H1 (cell line): ENCODE measurements around the gene LANCL3. TPM values are rescaled to one million over a fixed set of nuclear protein-coding genes. Genes with fewer than 3 reads are reported as not detected.

Source experiments
- CTCF ChIA-PET: fragments of 300-600 bp; sonication (Branson Sonifier 250); formaldehyde crosslinking; loops from one replicate; lab custom pipeline; 2021; ENCODE audit not compliant: partially characterized antibody; lab: Charles Lee
- POLR2A ChIA-PET: fragments of 300-600 bp; sonication (Branson Sonifier 250); formaldehyde crosslinking; loops from one replicate; lab custom pipeline; 2021; ENCODE audit warnings: inconsistent platforms; ENCODE audit not compliant: partially characterized antibody; lab: Charles Lee
- DNase-seq, 2 experiments: peaks; one replicate each; pipeline versions ENCODE4 v3.0.0 to v3.0.0-alpha.2; 2010 to 2022; ENCODE audit warnings: low spot score in 2 of 2, low read depth in 1 of 2, mixed read lengths in 1 of 2
- FAIRE-seq: peaks from 2 replicates; lab custom pipeline; 2011; peaks lifted over from hg19 to GRCh38; lab: Jason Lieb, UNC
- H2AFZ ChIP-seq: 2 replicates; pipeline ENCODE4 v1.8.1; 2012; ENCODE audit warnings: low read length, inconsistent platforms
- H2AK5ac ChIP-seq: 2 replicates; pipeline ENCODE4 v1.6.1; 2013; ENCODE audit warnings: low read depth, low read length
- H2BK120ac ChIP-seq: replicated peaks from 2 replicates; pipeline ENCODE3; 2013; ENCODE audit warnings: low read depth, low read length, inconsistent platforms
- H2BK12ac ChIP-seq: 2 replicates; pipeline ENCODE4 v1.6.1; 2013; ENCODE audit warnings: low read depth, low read length
- H2BK15ac ChIP-seq: 2 replicates; pipeline ENCODE4 v1.6.1; 2013; ENCODE audit warnings: low read length
- H2BK20ac ChIP-seq: 2 replicates; pipeline ENCODE4 v1.6.1; 2013; ENCODE audit warnings: low read length
- H2BK5ac ChIP-seq: 2 replicates; pipeline ENCODE4 v1.6.1; 2013; ENCODE audit warnings: low read depth, low read length
- H3K14ac ChIP-seq: 2 replicates; pipeline ENCODE4 v1.6.1; 2013; ENCODE audit warnings: inconsistent platforms; ENCODE audit not compliant: insufficient read length
- H3K18ac ChIP-seq: 2 replicates; pipeline ENCODE4 v1.6.1; 2013; ENCODE audit warnings: low read length; ENCODE audit errors: extremely low read depth
- H3K23ac ChIP-seq: 2 replicates; pipeline ENCODE4 v1.6.1; 2013; ENCODE audit warnings: inconsistent platforms; ENCODE audit not compliant: insufficient read length
- H3K23me2 ChIP-seq: 2 replicates; pipeline ENCODE4 v1.6.1; 2013; ENCODE audit warnings: low read depth, low read length
- H3K27ac ChIP-seq: 2 replicates; pipeline ENCODE4 v1.6.1; 2011; ENCODE audit warnings: low read depth, low read length, inconsistent platforms
- H3K27me3 ChIP-seq, 4 experiments: replicated peaks in 1 of 4; 1 replicate in 1 of 4; 2 replicates in 3 of 4; pipeline versions ENCODE4 v1.6.1 to v1.8.1; 2011 to 2013; ENCODE audit warnings: low read length in 3 of 4, mild to moderate bottlenecking in 3 of 4, inconsistent platforms in 2 of 4, mixed read lengths in 2 of 4, moderate library complexity in 1 of 4; ENCODE audit not compliant: control insufficient read depth in 3 of 4, insufficient read depth in 3 of 4; ENCODE audit errors: extremely low read depth in 1 of 4
- H3K36me3 ChIP-seq, 4 experiments: 2 replicates each; pipeline versions ENCODE4 v1.6.1 to v1.8.1; 2011 to 2013; ENCODE audit warnings: mild to moderate bottlenecking in 4 of 4, low read length in 3 of 4, moderate library complexity in 2 of 4, control low read depth in 1 of 4, inconsistent platforms in 1 of 4; ENCODE audit not compliant: insufficient read depth in 4 of 4, control insufficient read depth in 2 of 4
- H3K4ac ChIP-seq: replicated peaks from 2 replicates; pipeline ENCODE3; 2013; ENCODE audit warnings: low read length, low read depth, mixed read lengths, inconsistent platforms; ENCODE audit not compliant: insufficient read length
- H3K4me1 ChIP-seq, 4 experiments: replicated peaks in 1 of 4; 1 replicate in 1 of 4; 2 replicates in 3 of 4; pipeline versions ENCODE4 v1.6.1 to v1.8.1; 2011 to 2013; ENCODE audit warnings: low read length in 3 of 4, inconsistent platforms in 2 of 4, mixed read lengths in 1 of 4; ENCODE audit not compliant: insufficient read depth in 4 of 4, control insufficient read depth in 3 of 4
- H3K4me2 ChIP-seq, 2 experiments: 2 replicates each; pipeline versions ENCODE4 v1.6.1 to v1.8.1; 2011 to 2013; ENCODE audit warnings: low read depth in 2 of 2, low read length in 2 of 2, control low read depth in 1 of 2, inconsistent platforms in 1 of 2, mild to moderate bottlenecking in 1 of 2; ENCODE audit not compliant: insufficient read depth in 1 of 2
- H3K4me3 ChIP-seq, 4 experiments: fragments of 200-600, 300-600 bp in 1 of 4; sonication (generic), shearing (Covaris generic), sonication (Bioruptor Twin) in 1 of 4; 2 replicates each; pipeline versions ENCODE4 v1.5.1 to v1.8.1; 2011 to 2016; ENCODE audit warnings: low read length in 4 of 4, low read depth in 3 of 4, control low read depth in 2 of 4, inconsistent platforms in 2 of 4, mild to moderate bottlenecking in 2 of 4, mixed read lengths in 1 of 4, moderate library complexity in 1 of 4; ENCODE audit not compliant: insufficient read depth in 2 of 4; ENCODE audit errors: extremely low read depth in 1 of 4
- H3K56ac ChIP-seq: replicated peaks from 2 replicates; pipeline ENCODE3; 2013; ENCODE audit warnings: low read depth, mild to moderate bottlenecking, mixed read lengths, low read length, inconsistent platforms; ENCODE audit not compliant: insufficient read length
- H3K79me1 ChIP-seq: 2 replicates; pipeline ENCODE4 v1.6.1; 2013; ENCODE audit warnings: low read depth, low read length, control low read depth
- H3K79me2 ChIP-seq, 2 experiments: 2 replicates each; pipeline versions ENCODE4 v1.6.1 to v1.8.1; 2012 to 2013; ENCODE audit warnings: low read length in 2 of 2, mild to moderate bottlenecking in 2 of 2, inconsistent platforms in 1 of 2; ENCODE audit not compliant: insufficient read depth in 2 of 2, control insufficient read depth in 1 of 2
- H3K9ac ChIP-seq, 4 experiments: replicated peaks in 1 of 4; 1 replicate in 1 of 4; 2 replicates in 3 of 4; pipeline versions ENCODE4 v1.6.1 to v1.8.1; 2011 to 2013; ENCODE audit warnings: low read depth in 3 of 4, low read length in 3 of 4, control low read depth in 2 of 4, mild to moderate bottlenecking in 2 of 4, moderate library complexity in 2 of 4, inconsistent platforms in 1 of 4; ENCODE audit errors: extremely low read depth in 1 of 4
- H3K9me3 ChIP-seq, 2 experiments: 2 replicates each; pipeline versions ENCODE4 v1.6.1 to v1.8.1; 2012 to 2013; ENCODE audit warnings: mild to moderate bottlenecking in 2 of 2, moderate library complexity in 2 of 2, control low read depth in 1 of 2, inconsistent platforms in 1 of 2, low read depth in 1 of 2, low read length in 1 of 2, mixed read lengths in 1 of 2; ENCODE audit not compliant: insufficient read depth in 2 of 2
- H4K20me1 ChIP-seq, 2 experiments: replicated peaks in 1 of 2; 2 replicates each; pipeline versions ENCODE3 to v1.8.1; 2011 to 2013; ENCODE audit warnings: inconsistent platforms in 2 of 2, low read length in 2 of 2, mild to moderate bottlenecking in 1 of 2; ENCODE audit not compliant: insufficient read depth in 2 of 2, control insufficient read depth in 1 of 2
- H4K5ac ChIP-seq: 2 replicates; pipeline ENCODE4 v1.6.1; 2013; ENCODE audit warnings: low read length, low read depth, mixed read lengths, inconsistent platforms; ENCODE audit not compliant: insufficient read length
- H4K8ac ChIP-seq: 2 replicates; pipeline ENCODE4 v1.8.0; 2013; ENCODE audit warnings: mild to moderate bottlenecking, moderate library complexity, low read length, inconsistent platforms; ENCODE audit not compliant: insufficient read depth; ENCODE audit errors: extremely low read depth
- H4K91ac ChIP-seq: replicated peaks from 2 replicates; pipeline ENCODE3; 2013; ENCODE audit warnings: low read length, mixed read lengths, inconsistent platforms; ENCODE audit not compliant: insufficient read length
- BCL11A ChIP-seq, 2 experiments: IDR thresholded peaks; one replicate each; pipeline ENCODE4 v1.6.1; 2011; ENCODE audit warnings: low read depth in 2 of 2, low read length in 2 of 2, mild to moderate bottlenecking in 2 of 2
- CBX8 ChIP-seq: fragments of 300-800, 300-1000 bp; sonication (generic); IDR thresholded peaks from 2 replicates; pipeline ENCODE4 v1.7.1; 2016; ENCODE audit warnings: low read depth, low read length, borderline replicate concordance
- EGR1 ChIP-seq: IDR thresholded peaks from 2 replicates; pipeline ENCODE4 v1.6.1; 2011; ENCODE audit warnings: low read depth, low read length, borderline replicate concordance
- EP300 ChIP-seq, 2 experiments: IDR thresholded peaks; 1 replicate in 1 of 2; 2 replicates in 1 of 2; pipeline ENCODE4 v1.6.1; 2011 to 2012; ENCODE audit warnings: low read depth in 2 of 2, low read length in 2 of 2, mild to moderate bottlenecking in 2 of 2, borderline replicate concordance in 1 of 2, inconsistent platforms in 1 of 2, moderate library complexity in 1 of 2
- GABPA ChIP-seq: IDR thresholded peaks from 2 replicates; pipeline ENCODE4 v1.6.1; 2011; ENCODE audit warnings: mild to moderate bottlenecking, low read length, moderate library complexity, borderline replicate concordance; ENCODE audit not compliant: insufficient read depth
- HDAC6 ChIP-seq: IDR thresholded peaks from one replicate; pipeline ENCODE4 v1.7.1; 2012; ENCODE audit warnings: low read depth, mild to moderate bottlenecking, inconsistent platforms, low read length, moderate library complexity
- KDM1A ChIP-seq: fragments of 200-600, 300-600 bp; sonication (generic); IDR thresholded peaks from 2 replicates; pipeline ENCODE4 v1.7.1; 2016; ENCODE audit warnings: mild to moderate bottlenecking, low read length, borderline replicate concordance
- NANOG ChIP-seq: IDR thresholded peaks from 2 replicates; pipeline ENCODE4 v1.6.1; 2011; ENCODE audit warnings: low read length, low read depth, mild to moderate bottlenecking, inconsistent platforms; ENCODE audit not compliant: insufficient read depth, poor library complexity, severe bottlenecking
- POLR2A ChIP-seq, 2 experiments: IDR thresholded peaks; 1 replicate in 1 of 2; 2 replicates in 1 of 2; pipeline ENCODE4 v1.6.1; 2011; ENCODE audit warnings: low read depth in 2 of 2, low read length in 2 of 2, mild to moderate bottlenecking in 2 of 2; ENCODE audit errors: control extremely low read depth in 1 of 2
- RNF2 ChIP-seq: fragments of 200-900, 300-1000 bp; sonication (generic); IDR thresholded peaks from 2 replicates; pipeline ENCODE4 v1.7.1; 2016; ENCODE audit warnings: borderline replicate concordance, low read depth, mild to moderate bottlenecking, antibody characterized with exemption, low read length; ENCODE audit not compliant: poor library complexity, severe bottlenecking; ENCODE audit errors: missing control alignments
- RXRA ChIP-seq: IDR thresholded peaks from 2 replicates; pipeline ENCODE4 v1.6.1; 2011; ENCODE audit warnings: low read depth, mild to moderate bottlenecking, low read length, moderate library complexity; ENCODE audit not compliant: insufficient read depth
- SP1 ChIP-seq: IDR thresholded peaks from 2 replicates; pipeline ENCODE4 v1.6.1; 2011; ENCODE audit warnings: low read depth, low read length
- SRF ChIP-seq: IDR thresholded peaks from 2 replicates; pipeline ENCODE4 v1.6.1; 2011; ENCODE audit warnings: mild to moderate bottlenecking, low read depth, low read length, moderate library complexity
- WGBS, 2 experiments: shearing (Covaris generic) in 1 of 2; methylation state at CpG; one replicate each; pipeline versions ENCODE4 v1.1.6 to v1.1.7; 2013 to 2015; ENCODE audit warnings: low lambda C conversion rate in 2 of 2, mixed read lengths in 2 of 2, inconsistent platforms in 1 of 2, low coverage in 1 of 2, missing lambda C conversion rate in 1 of 2; ENCODE audit not compliant: insufficient replicate concordance in 2 of 2, insufficient coverage in 1 of 2, insufficient read length in 1 of 2; ENCODE audit errors: extremely low coverage in 1 of 2, missing lambda C conversion rate in 1 of 2; 5-methylcytosine and 5-hydroxymethylcytosine counted together
- polyA plus RNA-seq, 7 experiments: library from polyadenylated mRNA; depleted of rRNA in 3 of 7; stranded (reverse) in 5 of 7; unstranded in 2 of 7; fragments of >200 nt in 5 of 7; fragments of 200-250 nt in 2 of 7; gene quantifications; 1 replicate in 5 of 7; 2 replicates in 1 of 7; 4 replicates in 1 of 7; pipeline versions ENCODE4 v1.2.1 to v1.2.3, GENCODE V29; 2011 to 2013; ENCODE audit warnings: missing spikeins in 2 of 7, mixed read lengths in 2 of 7
- total RNA-seq: library from RNA; stranded (reverse); fragmentation: NEBNext Ultra II Directional; extraction: Animal tissue kit (Norgen Biotek cat#: 25700); gene quantifications from 2 replicates; pipeline ENCODE4 v1.2.1, GENCODE V29; 2021

The LANCL3 gene
- total and polyA plus RNA-seq, 2 of the 8 experiments (the other 6 are each of a cell fraction or from before 2014, with no cell fraction given): 0.11 to 0.37 TPM

DNA sequence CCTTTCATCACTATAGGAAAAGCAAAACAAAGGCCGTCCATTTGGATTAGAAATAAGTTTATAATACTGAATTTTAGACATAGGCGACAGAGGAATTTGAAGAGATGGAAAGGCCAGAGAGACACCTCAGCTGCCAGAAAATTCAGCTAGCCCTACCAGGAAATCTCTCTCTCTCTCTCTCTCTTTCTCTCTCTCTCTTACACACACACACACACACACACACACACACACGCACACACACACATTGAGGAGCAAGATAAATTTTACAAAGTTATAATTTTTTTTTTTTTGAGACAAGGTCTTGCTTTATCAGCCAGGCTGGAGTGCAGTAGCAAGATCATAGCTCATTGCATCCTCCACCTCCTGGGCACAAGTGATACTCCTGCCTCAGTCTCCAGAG lies 115.5 kb downstream of the LANCL3 start:
- no peak overlapping the region; a peak in 1 of 4 replicates for H3K4me2 ChIP-seq
- no peaks in the 10 kb centered on the region for H3K79me1 ChIP-seq
- no peak overlapping the region for H2AK5ac ChIP-seq
- no peak overlapping the region for H3K23ac ChIP-seq
- peaks cover 2% of the 10 kb centered on the region; the same call in 1 of the 2 replicates for H3K23me2 ChIP-seq
- H3K36me3 ChIP-seq: no peaks in the 10 kb centered on the region
- no peak overlapping the region for H4K91ac ChIP-seq
- no peak overlapping the region for H2BK12ac ChIP-seq
- peaks cover 0 to 10% (median 8%) of the 10 kb centered on the region in 4 experiments; a peak in 6 of 7 replicates for H3K27me3 ChIP-seq
- H3K4me1 ChIP-seq: peaks cover 0 to 6% (median 3%) of the 10 kb centered on the region in 4 experiments; a peak in 5 of 7 replicates
- H3K56ac ChIP-seq: no peak overlapping the region
- H2AFZ ChIP-seq: no peak overlapping the region
- WGBS, 2 experiments: 90% methylated on average over 2 of the region's 3 CpGs; no CpG with 5 or more reads in 1 of the 2 experiments
- no peak overlapping the region for H2BK20ac ChIP-seq
- no peak overlapping the region for H3K4me3 ChIP-seq
- H3K14ac ChIP-seq: no peak overlapping the region
- DNase-seq: no peak
- no peak overlapping the region for H3K4ac ChIP-seq
- no peak overlapping the region for H4K8ac ChIP-seq
- H4K5ac ChIP-seq: no peak overlapping the region
- no peak for FAIRE-seq
- H3K9me3 ChIP-seq: no peaks in the 10 kb centered on the region
- no peak overlapping the region for H2BK5ac ChIP-seq
- H2BK120ac ChIP-seq: no peak overlapping the region
- H3K18ac ChIP-seq: no peak overlapping the region
- no peaks in the 10 kb centered on the region for H3K79me2 ChIP-seq
- no peak overlapping the region for H3K9ac ChIP-seq
- ChIA-PET CTCF (no interaction called here), POLR2A (no interaction called here)
- H4K20me1 ChIP-seq: no peaks in the 10 kb centered on the region
- no peak overlapping the region for H3K27ac ChIP-seq
- H2BK15ac ChIP-seq: no peak overlapping the region
- TF ChIP-seq POLR2A (IDR thresholded peaks at IDR 0.05; ENCODE audit: control extremely low read depth in 1 of 2, low read depth in 2 of 2, low read length in 2 of 2): no peak
- TF ChIP-seq EP300 (IDR thresholded peaks at IDR 0.05; ENCODE audit: borderline replicate concordance in 1 of 2, low read depth in 2 of 2, low read length in 2 of 2): no peak
- no peak for TF ChIP-seq BCL11A (IDR thresholded peaks at IDR 0.05; ENCODE audit: low read depth in 2 of 2, low read length in 2 of 2)
- no peak for TF ChIP-seq SRF
- no peak for TF ChIP-seq RXRA
- no peak for TF ChIP-seq SP1
- no peak for TF ChIP-seq HDAC6
- no peak for TF ChIP-seq RNF2
- TF ChIP-seq NANOG: no peak
- TF ChIP-seq CBX8: no peak
- TF ChIP-seq EGR1: no peak
- no peak for TF ChIP-seq GABPA
- no peak for TF ChIP-seq KDM1A
